NCI-H1048 (cell line): ENCODE data around the gene CLDN9.

Experiments used
- DNase-seq: peaks from one replicate; lab custom pipeline; 2025; lab: John Stamatoyannopoulos, UW

CLDN9 gene

GRCh38 chr16:2996298-2996697 is 16.4 kb upstream of the CLDN9 start:
- DNase-seq: no peak

- no peak for DNase-seq
Measured at GRCh38 chr16:2999929-3000328, 12.8 kb upstream of the CLDN9 start.

- DNase-seq: no peak
Measured at GRCh38 chr16:3000540-3000939, 12.2 kb upstream of the CLDN9 start.

GRCh38 chr16:3001316-3001715 is 11.4 kb upstream of the CLDN9 start:
- no peak for DNase-seq

GRCh38 chr16:3003582-3004270 is 9.0 kb upstream of the CLDN9 start:
- DNase-seq: peak; percentile 85

GRCh38 chr16:3004319-3004718 is 8.4 kb upstream of the CLDN9 start:
- no peak for DNase-seq

- DNase-seq: no peak
Measured at GRCh38 chr16:3004781-3005284, 7.9 kb upstream of the CLDN9 start.

GRCh38 chr16:3007059-3007956 is 5.4 kb upstream of the CLDN9 start:
- DNase-seq: no peak

- DNase-seq: no peak
Measured at GRCh38 chr16:3007957-3008689, 4.6 kb upstream of the CLDN9 start.

GRCh38 chr16:3008690-3009037 is 4.1 kb upstream of the CLDN9 start:
- no peak for DNase-seq

GRCh38 chr16:3009568-3010390 is 2.9 kb upstream of the CLDN9 start:
- no peak for DNase-seq

- DNase-seq: no peak
Measured at GRCh38 chr16:3010510-3010909, 2.2 kb upstream of the CLDN9 start.

- no peak for DNase-seq
Measured at GRCh38 chr16:3012246-3012645, 477 bp upstream of the CLDN9 start.

GRCh38 chr16:3013491-3013951 is 798 bp downstream of the CLDN9 start:
- no peak for DNase-seq

- DNase-seq: no peak
Measured at GRCh38 chr16:3013998-3014690, 1.4 kb downstream of the CLDN9 start.

- DNase-seq: no peak
Measured at GRCh38 chr16:3014971-3015370, 2.2 kb downstream of the CLDN9 start.

GRCh38 chr16:3015865-3016521 is 3.3 kb downstream of the CLDN9 start:
- DNase-seq: no peak

GRCh38 chr16:3017344-3017743 is 4.6 kb downstream of the CLDN9 start:
- no peak for DNase-seq

- no peak for DNase-seq
Measured at GRCh38 chr16:3017794-3018506, 5.2 kb downstream of the CLDN9 start, which contains the start of gene CLDN6. Gene CLDN6, minus strand, starts transcription at chr16:3018183. Its CDS starts 2,162 bp downstream, at chr16:3016021.
